PC-3 (cell line): ENCODE results near the gene ATP8B3. TPM values are rescaled to one million over a fixed set of nuclear protein-coding genes. Genes with fewer than 3 reads are reported as not detected.

Source experiments
- ATAC-seq: fragments of 200-7000 bp; cut with Tn5 transposase; 2 replicates; pipeline ENCODE4 v1.9.1; 2020; ENCODE audit warnings: mild to moderate bottlenecking, moderate library complexity
- BruUV-seq: library from RNA; stranded (reverse); fragments of 400-500 nt; replicated peaks from 2 replicates; lab custom pipeline; 2021; lab: Mats Ljungman, UMichigan
- CTCF ChIA-PET: fragments of 300-600 bp; sonication (Branson Sonifier 250); formaldehyde crosslinking; loops from one replicate; lab custom pipeline; 2022; ENCODE audit warnings: antibody characterized with exemption; lab: Charles Lee
- POLR2A ChIA-PET: fragments of 300-600 bp; sonication (Branson Sonifier 250); formaldehyde crosslinking; loops from one replicate; lab custom pipeline; 2022; ENCODE audit warnings: antibody characterized with exemption; ENCODE audit not compliant: unreplicated experiment; lab: Charles Lee
- DNase-seq: peaks from one replicate; pipeline ENCODE4 v3.0.0-alpha.2; 2015
- H2AFZ ChIP-seq: fragments of 300-600 bp; sonication (generic); 2 replicates; pipeline ENCODE4 v1.6.0; 2016; ENCODE audit warnings: antibody characterized with exemption, low read length
- H3F3A ChIP-seq: fragments of 300-600 bp; sonication (generic); one replicate; pipeline ENCODE4 v1.6.0; 2017; ENCODE audit warnings: antibody characterized with exemption, low read length, control low read depth, mild to moderate bottlenecking; ENCODE audit not compliant: unreplicated experiment
- H3K27ac ChIP-seq: fragments of 300-600 bp; sonication (generic); 2 replicates; pipeline ENCODE4 v1.5.1; 2016; ENCODE audit warnings: mild to moderate bottlenecking, low read length
- H3K27me3 ChIP-seq: fragments of 300-600 bp; sonication (generic); 2 replicates; pipeline ENCODE4 v1.6.1; 2016; ENCODE audit warnings: low read length, mixed read lengths
- H3K36me3 ChIP-seq: fragments of 300-600 bp; sonication (generic); 2 replicates; pipeline ENCODE4 v1.6.1; 2016; ENCODE audit warnings: low read depth, mixed run types, low read length, mixed read lengths
- H3K4me1 ChIP-seq: fragments of 300-600 bp; sonication (generic); 2 replicates; pipeline ENCODE4 v1.5.1; 2016; ENCODE audit warnings: low read length; ENCODE audit not compliant: insufficient read depth
- H3K4me2 ChIP-seq: fragments of 300-600 bp; sonication (generic); 2 replicates; pipeline ENCODE4 v1.6.0; 2016; ENCODE audit warnings: low read length
- H3K4me3 ChIP-seq: fragments of 300-600 bp; sonication (generic); 2 replicates; pipeline ENCODE4 v1.5.1; 2016; ENCODE audit warnings: mild to moderate bottlenecking, low read length, mixed read lengths
- H3K79me2 ChIP-seq: fragments of 300-600 bp; sonication (generic); 2 replicates; pipeline ENCODE4 v1.6.1; 2017; ENCODE audit warnings: low read length, mixed read lengths
- H3K9ac ChIP-seq: fragments of 300-600 bp; sonication (generic); 2 replicates; pipeline ENCODE4 v1.6.0; 2016; ENCODE audit warnings: mild to moderate bottlenecking, low read length
- H3K9me2 ChIP-seq: fragments of 300-600 bp; sonication (generic); replicated peaks from 2 replicates; pipeline ENCODE4 v1.6.1; 2016; ENCODE audit warnings: mixed run types, low read length, mixed read lengths
- H3K9me3 ChIP-seq: fragments of 300-600 bp; sonication (generic); 2 replicates; pipeline ENCODE4 v1.6.1; 2016; ENCODE audit warnings: low read length, mixed read lengths
- H4K20me1 ChIP-seq: fragments of 300-600 bp; sonication (generic); 2 replicates; pipeline ENCODE4 v1.6.1; 2016; ENCODE audit warnings: low read length, mixed read lengths
- CTCF ChIP-seq: fragments of 300-600 bp; sonication (generic); conservative IDR thresholded peaks from 2 replicates; pipeline ENCODE4 v1.5.1; 2017; ENCODE audit warnings: antibody characterized with exemption, low read depth, mild to moderate bottlenecking, low read length
- EZH2 ChIP-seq: fragments of 300-600 bp; sonication (generic); IDR thresholded peaks from one replicate; pipeline ENCODE4 v1.6.1; 2017; ENCODE audit warnings: antibody characterized with exemption, mild to moderate bottlenecking, low read length; ENCODE audit not compliant: unreplicated experiment
- EZH2phosphoT487 ChIP-seq: fragments of 300-600 bp; sonication (generic); IDR thresholded peaks from 2 replicates; pipeline ENCODE4 v1.6.1; 2018; ENCODE audit warnings: mild to moderate bottlenecking, antibody characterized with exemption, low read length, borderline replicate concordance
- intact Hi-C: fragments of 100-400 bp; cut with micrococcal nuclease; formaldehyde crosslinking; loops from 2 replicates; pipeline ENCODE4 v1.9.0; 2023
- total RNA-seq: library from RNA; depleted of rRNA; stranded (reverse); fragments of >200 nt; gene quantifications from 2 replicates; pipeline ENCODE4 v1.2.3, GENCODE V29; 2014

Gene ATP8B3
- total RNA-seq, 1 experiment from 2014 or later: 4.2 TPM

- no peak for ATAC-seq
- intact Hi-C loops: no loop called here
- no peak for DNase-seq
- Histone ChIP-seq H3K4me3 (no peak overlapping the region), H3K9me3 (no peaks in the 10 kb centered on the region), H3K4me2 (no peak overlapping the region), H3K27me3 (no peaks in the 10 kb centered on the region), H3F3A (no peaks in the 10 kb centered on the region), H3K79me2 (no peaks in the 10 kb centered on the region), H2AFZ (no peak overlapping the region), H3K9me2 (no peaks in the 10 kb centered on the region), H3K9ac (no peak overlapping the region), H3K36me3 (no peaks in the 10 kb centered on the region), H4K20me1 (no peaks in the 10 kb centered on the region), H3K4me1 (no peaks in the 10 kb centered on the region), H3K27ac (no peak overlapping the region)
- ChIA-PET CTCF (no interaction called here), POLR2A (no interaction called here)
- TF ChIP-seq EZH2phosphoT487 (no peak), EZH2 (no peak), CTCF (no peak)
- BruUV-seq: no TSS peak
These were observed 12.2 kb upstream of the ATP8B3 start for GRCh38 chr19:1824252-1824622.

GRCh38 chr19:1823539-1824251 is 11.6 kb upstream of the ATP8B3 start:
- no peak for ATAC-seq
- ChIA-PET POLR2A (no interaction called here), CTCF (no interaction called here)
- Histone ChIP-seq H3K9me3 (no peaks in the 10 kb centered on the region), H2AFZ (no peak overlapping the region), H3K79me2 (no peaks in the 10 kb centered on the region), H3K4me2 (no peak overlapping the region), H3K27me3 (no peaks in the 10 kb centered on the region), H3F3A (no peaks in the 10 kb centered on the region), H3K9me2 (no peaks in the 10 kb centered on the region), H3K9ac (no peak overlapping the region), H3K36me3 (no peaks in the 10 kb centered on the region), H3K27ac (no peak overlapping the region), H4K20me1 (no peaks in the 10 kb centered on the region), H3K4me1 (no peaks in the 10 kb centered on the region), H3K4me3 (no peak overlapping the region)
- intact Hi-C loops: no loop called here
- TF ChIP-seq EZH2phosphoT487 (no peak), CTCF (no peak), EZH2 (no peak)
- no peak for DNase-seq
- no TSS peak for BruUV-seq

GRCh38 chr19:1823020-1823419 is 10.9 kb upstream of the ATP8B3 start:
- no peaks in the 10 kb centered on the region for H3K27me3 ChIP-seq
- H3K36me3 ChIP-seq: no peaks in the 10 kb centered on the region
- no peaks in the 10 kb centered on the region for H3K9me2 ChIP-seq
- intact Hi-C loops: no loop called here
- H3K9me3 ChIP-seq: no peaks in the 10 kb centered on the region
- no peak overlapping the region for H3K9ac ChIP-seq
- TF ChIP-seq EZH2phosphoT487: no peak
- no peak for TF ChIP-seq CTCF
- ChIA-PET CTCF (no interaction called here), POLR2A (no interaction called here)
- ATAC-seq: no peak
- BruUV-seq: no TSS peak
- no peak overlapping the region for H3K4me3 ChIP-seq
- DNase-seq: no peak
- no peaks in the 10 kb centered on the region for H4K20me1 ChIP-seq
- no peaks in the 10 kb centered on the region for H3K4me1 ChIP-seq
- no peaks in the 10 kb centered on the region for H3K79me2 ChIP-seq
- no peak overlapping the region for H3K4me2 ChIP-seq
- H3F3A ChIP-seq: no peaks in the 10 kb centered on the region
- H2AFZ ChIP-seq: no peak overlapping the region
- no peak overlapping the region for H3K27ac ChIP-seq
